Ectodermal cell (in vitro differentiated cells): ENCODE measurements around the gene COL18A1.

Experiments
- H3K27ac ChIP-seq: 2 replicates; pipeline ENCODE4 v1.7.0; 2013; ENCODE audit warnings: mild to moderate bottlenecking, low read depth, low read length; ENCODE audit not compliant: insufficient read depth, poor library complexity, severe bottlenecking
- H3K27me3 ChIP-seq: 2 replicates; pipeline ENCODE4 v1.7.0; 2013; ENCODE audit warnings: mild to moderate bottlenecking, low read length; ENCODE audit not compliant: insufficient read depth, control insufficient read depth, poor library complexity, severe bottlenecking
- H3K36me3 ChIP-seq: one replicate; pipeline ENCODE4 v1.7.0; 2013; ENCODE audit warnings: low read length; ENCODE audit not compliant: control insufficient read depth, insufficient read depth
- H3K4me1 ChIP-seq: one replicate; pipeline ENCODE4 v1.7.0; 2013; ENCODE audit warnings: low read length; ENCODE audit not compliant: control insufficient read depth, insufficient read depth
- H3K4me3 ChIP-seq: 2 replicates; pipeline ENCODE4 v1.7.0; 2013; ENCODE audit warnings: low read depth, low read length, control low read depth; ENCODE audit not compliant: insufficient read depth
- H3K9me3 ChIP-seq: 2 replicates; pipeline ENCODE4 v1.7.0; 2013; ENCODE audit warnings: mild to moderate bottlenecking, low read length, moderate library complexity; ENCODE audit not compliant: control insufficient read depth
- WGBS, 2 experiments: methylation state at CpG; one replicate each; pipeline ENCODE4 v1.1.7; 2013; ENCODE audit warnings: missing lambda C conversion rate in 2 of 2; 5-methylcytosine and 5-hydroxymethylcytosine counted together

Gene COL18A1

DNA sequence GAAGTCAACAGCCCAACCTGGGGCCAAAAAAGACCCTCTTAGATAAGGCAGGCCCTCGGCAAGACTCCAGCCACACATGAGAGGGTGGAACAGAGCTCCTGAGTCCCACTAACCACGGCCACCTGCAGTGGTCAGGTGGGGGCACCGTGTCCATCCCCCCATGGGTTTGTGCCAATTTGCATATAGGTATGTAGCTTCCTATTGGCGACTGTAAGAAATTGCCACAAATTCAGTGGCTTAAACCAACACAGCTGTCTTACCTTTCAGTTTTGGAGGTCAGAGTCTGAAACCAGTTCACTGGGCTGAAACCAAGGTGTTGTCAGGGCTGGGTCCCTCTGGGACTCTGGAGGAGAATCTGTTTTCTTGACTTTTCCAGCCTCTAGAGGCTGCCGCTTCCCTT lies 59.3 kb downstream of the COL18A1 start:
- no peak overlapping the region for H3K27ac ChIP-seq
- no peak overlapping the region for H3K4me3 ChIP-seq
- no peaks in the 10 kb centered on the region for H3K27me3 ChIP-seq
- H3K4me1 ChIP-seq, result peaks cover 3% of the 10 kb centered on the region
- H3K36me3 ChIP-seq, result no peaks in the 10 kb centered on the region
- WGBS, 2 experiments, result 91 to 94% methylated on average over 5 of the region's 5 CpGs
- H3K9me3 ChIP-seq, result no peaks in the 10 kb centered on the region

GRCh38 chr21:45465105-45465504 lies 60.1 kb downstream of the COL18A1 start:
- Histone ChIP-seq H3K4me3 (no peak overlapping the region), H3K27me3 (no peaks in the 10 kb centered on the region), H3K9me3 (no peaks in the 10 kb centered on the region), H3K36me3 (no peaks in the 10 kb centered on the region), H3K4me1 (peaks cover 9% of the 10 kb centered on the region), H3K27ac (no peak overlapping the region)
- WGBS, 2 experiments, result 95 to 96% methylated on average over 16 of the region's 16 CpGs

- WGBS, 2 experiments, result 95% methylated on average over 27 of the region's 27 CpGs
- H3K9me3 ChIP-seq, result no peaks in the 10 kb centered on the region
- H3K4me1 ChIP-seq, result peaks cover 13% of the 10 kb centered on the region
- no peaks in the 10 kb centered on the region for H3K27me3 ChIP-seq
- H3K36me3 ChIP-seq, result no peaks in the 10 kb centered on the region
- H3K27ac ChIP-seq, result no peak overlapping the region
- H3K4me3 ChIP-seq, result no peak overlapping the region
Measured at GRCh38 chr21:45465611-45466329, 60.8 kb downstream of the COL18A1 start.

DNA sequence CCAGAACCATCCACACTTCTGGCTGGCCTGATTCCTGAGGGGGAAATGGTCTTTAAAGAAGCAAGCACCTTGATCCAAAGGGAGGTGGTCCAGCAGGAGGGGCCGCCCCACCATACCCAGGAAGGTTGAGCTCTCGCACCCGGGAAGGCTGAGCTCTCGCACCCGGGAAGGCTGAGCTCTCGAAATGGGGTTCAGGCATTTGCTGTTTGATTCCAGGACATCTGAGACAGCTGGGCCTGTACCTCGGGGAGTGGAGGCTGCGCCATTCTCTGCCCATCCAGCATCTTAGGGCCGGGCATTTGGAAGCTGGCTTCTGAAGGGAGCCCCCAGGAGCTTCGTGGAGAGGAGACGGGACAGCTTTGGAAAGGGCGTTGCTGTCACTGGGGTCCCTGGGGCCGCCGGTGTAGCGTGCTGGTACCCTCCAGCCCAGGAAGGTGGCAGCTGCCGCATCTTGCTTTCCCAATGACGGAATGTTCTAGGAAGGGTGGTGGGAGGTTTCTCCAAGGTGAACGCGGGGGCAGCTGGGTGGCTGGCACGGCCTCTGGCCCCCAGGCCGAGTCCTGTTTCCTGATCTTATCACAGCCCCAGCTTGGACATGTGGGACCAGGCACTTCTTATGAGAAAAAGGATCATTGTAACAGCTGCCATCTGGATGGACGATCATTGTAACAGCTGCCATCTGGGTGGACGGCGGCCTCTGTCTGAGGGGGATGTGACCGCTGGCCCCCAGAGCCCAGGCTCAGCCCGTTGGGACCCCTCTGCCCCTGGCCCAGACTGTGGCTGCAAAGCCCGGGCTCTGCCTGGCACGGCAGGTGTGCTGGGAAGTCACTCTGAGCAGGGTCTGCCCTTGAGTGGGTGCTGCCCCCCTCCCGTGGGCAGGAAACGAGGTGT lies 61.6 kb downstream of the COL18A1 start:
- H3K9me3 ChIP-seq, result no peaks in the 10 kb centered on the region
- peaks cover 15% of the 10 kb centered on the region for H3K4me1 ChIP-seq
- no peak overlapping the region for H3K4me3 ChIP-seq
- H3K36me3 ChIP-seq, result no peaks in the 10 kb centered on the region
- no peak overlapping the region for H3K27ac ChIP-seq
- WGBS, 2 experiments, result 94 to 95% methylated on average over 30 of the region's 30 CpGs
- no peaks in the 10 kb centered on the region for H3K27me3 ChIP-seq

DNA sequence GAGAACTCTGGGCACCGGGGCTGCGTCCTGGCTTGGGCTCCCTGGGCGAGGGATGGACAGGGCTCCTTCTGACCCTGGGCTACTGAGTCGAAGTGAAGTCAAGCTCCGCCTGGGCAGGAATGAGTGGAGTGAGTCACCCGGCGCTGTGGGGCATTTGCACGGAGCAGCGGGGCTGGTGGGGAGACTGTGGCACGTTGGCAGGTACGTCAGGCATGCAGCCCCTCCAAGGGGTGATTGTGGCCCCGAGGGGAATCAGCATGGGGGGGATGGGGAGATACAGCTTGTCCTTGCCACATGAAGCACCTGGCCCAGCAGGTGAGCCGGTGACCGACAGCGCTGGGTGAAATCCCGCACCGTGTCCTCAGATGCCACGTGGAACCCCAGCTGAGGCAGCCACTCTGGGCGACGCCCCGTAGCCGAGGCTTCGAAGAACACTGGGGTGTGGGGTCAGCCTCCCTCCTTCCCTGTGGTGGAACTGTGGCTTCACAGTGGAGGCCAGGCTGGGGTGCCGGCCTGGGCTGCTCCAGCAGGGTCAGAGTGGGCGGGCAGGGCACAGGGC lies 62.3 kb downstream of the COL18A1 start:
- H3K27me3 ChIP-seq, result no peaks in the 10 kb centered on the region
- peaks cover 15% of the 10 kb centered on the region for H3K4me1 ChIP-seq
- H3K9me3 ChIP-seq, result no peaks in the 10 kb centered on the region
- no peaks in the 10 kb centered on the region for H3K36me3 ChIP-seq
- 95% methylated on average over 25 of the region's 25 CpGs for WGBS, 2 experiments
- no peak overlapping the region for H3K4me3 ChIP-seq
- H3K27ac ChIP-seq, result no peak overlapping the region

DNA sequence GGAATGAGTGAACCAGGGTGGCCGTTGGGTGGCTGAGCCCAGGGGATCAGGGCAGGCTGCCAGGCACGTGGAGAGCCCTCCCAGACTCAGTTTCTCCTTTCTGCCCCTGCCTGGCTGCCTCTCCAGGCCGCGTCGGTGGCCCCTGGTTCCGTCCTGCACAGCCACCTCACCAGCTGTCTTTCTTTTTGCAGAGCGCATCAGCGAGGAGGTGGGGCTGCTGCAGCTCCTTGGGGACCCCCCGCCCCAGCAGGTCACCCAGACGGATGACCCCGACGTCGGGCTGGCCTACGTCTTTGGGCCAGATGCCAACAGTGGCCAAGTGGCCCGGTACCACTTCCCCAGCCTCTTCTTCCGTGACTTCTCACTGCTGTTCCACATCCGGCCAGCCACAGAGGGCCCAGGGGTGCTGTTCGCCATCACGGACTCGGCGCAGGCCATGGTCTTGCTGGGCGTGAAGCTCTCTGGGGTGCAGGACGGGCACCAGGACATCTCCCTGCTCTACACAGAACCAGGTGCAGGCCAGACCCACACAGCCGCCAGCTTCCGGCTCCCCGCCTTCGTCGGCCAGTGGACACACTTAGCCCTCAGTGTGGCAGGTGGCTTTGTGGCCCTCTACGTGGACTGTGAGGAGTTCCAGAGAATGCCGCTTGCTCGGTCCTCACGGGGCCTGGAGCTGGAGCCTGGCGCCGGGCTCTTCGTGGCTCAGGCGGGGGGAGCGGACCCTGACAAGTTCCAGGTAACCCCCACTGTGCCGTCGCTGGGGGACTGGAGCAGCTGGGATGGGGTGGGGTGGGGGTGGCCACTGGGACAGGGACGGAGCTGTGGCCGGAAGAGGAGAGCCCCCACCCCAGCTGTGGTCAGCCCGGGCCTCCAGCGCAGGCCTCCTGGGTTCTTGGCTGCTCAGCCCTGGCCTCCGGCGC lies 63.3 kb downstream of the COL18A1 start:
- Histone ChIP-seq H3K27me3 (no peaks in the 10 kb centered on the region), H3K4me3 (no peak overlapping the region), H3K4me1 (peaks cover 15% of the 10 kb centered on the region), H3K36me3 (no peaks in the 10 kb centered on the region), H3K9me3 (no peaks in the 10 kb centered on the region), H3K27ac (no peak overlapping the region)
- WGBS, 2 experiments, result 95 to 97% methylated on average over 45 of the region's 45 CpGs

GRCh38 chr21:45468971-45469272 lies 64.0 kb downstream of the COL18A1 start:
- 94 to 96% methylated on average over 14 of the region's 14 CpGs for WGBS, 2 experiments
- peaks cover 15% of the 10 kb centered on the region for H3K4me1 ChIP-seq
- H3K27ac ChIP-seq, result no peak overlapping the region
- H3K9me3 ChIP-seq, result no peaks in the 10 kb centered on the region
- H3K36me3 ChIP-seq, result no peaks in the 10 kb centered on the region
- H3K4me3 ChIP-seq, result no peak overlapping the region
- H3K27me3 ChIP-seq, result no peaks in the 10 kb centered on the region

GRCh38 chr21:45469273-45470086 lies 64.5 kb downstream of the COL18A1 start:
- peaks cover 15% of the 10 kb centered on the region for H3K4me1 ChIP-seq
- H3K27me3 ChIP-seq, result no peaks in the 10 kb centered on the region
- H3K4me3 ChIP-seq, result no peak overlapping the region
- no peaks in the 10 kb centered on the region for H3K9me3 ChIP-seq
- H3K27ac ChIP-seq, result peak overlapping the region; percentile 67
- WGBS, 2 experiments, result 74 to 75% methylated on average over 24 of the region's 24 CpGs
- H3K36me3 ChIP-seq, result no peaks in the 10 kb centered on the region

- H3K9me3 ChIP-seq, result no peaks in the 10 kb centered on the region
- no peaks in the 10 kb centered on the region for H3K27me3 ChIP-seq
- WGBS, 2 experiments, result 94% methylated on average over 7 of the region's 7 CpGs
- H3K4me3 ChIP-seq, result no peak overlapping the region
- no peaks in the 10 kb centered on the region for H3K36me3 ChIP-seq
- H3K4me1 ChIP-seq, result peaks cover 15% of the 10 kb centered on the region
- H3K27ac ChIP-seq, result peak overlapping the region; percentile 59
Measured at GRCh38 chr21:45470087-45470515, 65.1 kb downstream of the COL18A1 start.
